G401 (cell line): ENCODE data around the gene EXOG. TPM values are rescaled to one million over a fixed set of nuclear protein-coding genes. Genes with fewer than 3 reads are reported as not detected.
"Not testable (repeated sequence)": the region's sequence is repeated elsewhere in the genome, so short reads cannot be mapped to it uniquely, and the experiment has no call there.

ENCODE experiments used
- DNase-seq: peaks from one replicate; pipeline ENCODE4 v3.0.0-alpha.2; 2015; ENCODE audit warnings: low spot score
- in situ Hi-C: cut with HindIII; loops from 2 replicates; pipeline ENCODE4 v1.10.0; 2016; ENCODE audit warnings: low sequenced_read_pairs, mixed read lengths
- total RNA-seq: library from RNA; depleted of rRNA; stranded (reverse); fragments of >200 nt; shearing (Covaris generic); gene quantifications from 2 replicates; pipeline ENCODE4 v1.2.3, GENCODE V29; 2014

The EXOG gene
- total RNA-seq, 1 experiment from 2014 or later, result 16.6 TPM

GRCh38 chr3:38556640-38557358, 60.7 kb downstream of the EXOG start:
- in situ Hi-C loops, result no loop called here
- DNase-seq, result no peak

DNA sequence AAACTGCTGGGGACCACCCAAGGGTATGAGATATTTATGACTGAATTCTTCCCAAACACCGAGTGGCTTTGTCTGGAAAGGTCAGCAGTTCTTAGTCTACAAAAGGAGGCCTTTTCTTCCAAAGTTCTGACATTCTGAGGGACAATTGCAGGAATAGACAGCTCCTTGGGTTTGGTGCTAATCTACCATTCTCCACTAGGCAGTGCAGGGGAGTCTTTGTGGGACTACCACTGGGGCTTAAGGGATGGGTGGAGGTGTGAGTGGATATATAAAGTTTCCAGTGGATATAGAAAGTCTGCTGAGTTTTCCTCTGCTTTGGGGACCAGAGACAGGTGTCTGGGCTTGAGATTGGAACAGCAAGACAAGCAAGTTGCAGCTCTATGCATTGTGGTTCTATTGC, 62.7 kb downstream of the EXOG start:
- in situ Hi-C loops, result no loop called here
- no peak for DNase-seq

- DNase-seq, result no peak
- in situ Hi-C loops, result no loop called here
Observed at GRCh38 chr3:38560284-38560683, 64.1 kb downstream of the EXOG start.

DNA sequence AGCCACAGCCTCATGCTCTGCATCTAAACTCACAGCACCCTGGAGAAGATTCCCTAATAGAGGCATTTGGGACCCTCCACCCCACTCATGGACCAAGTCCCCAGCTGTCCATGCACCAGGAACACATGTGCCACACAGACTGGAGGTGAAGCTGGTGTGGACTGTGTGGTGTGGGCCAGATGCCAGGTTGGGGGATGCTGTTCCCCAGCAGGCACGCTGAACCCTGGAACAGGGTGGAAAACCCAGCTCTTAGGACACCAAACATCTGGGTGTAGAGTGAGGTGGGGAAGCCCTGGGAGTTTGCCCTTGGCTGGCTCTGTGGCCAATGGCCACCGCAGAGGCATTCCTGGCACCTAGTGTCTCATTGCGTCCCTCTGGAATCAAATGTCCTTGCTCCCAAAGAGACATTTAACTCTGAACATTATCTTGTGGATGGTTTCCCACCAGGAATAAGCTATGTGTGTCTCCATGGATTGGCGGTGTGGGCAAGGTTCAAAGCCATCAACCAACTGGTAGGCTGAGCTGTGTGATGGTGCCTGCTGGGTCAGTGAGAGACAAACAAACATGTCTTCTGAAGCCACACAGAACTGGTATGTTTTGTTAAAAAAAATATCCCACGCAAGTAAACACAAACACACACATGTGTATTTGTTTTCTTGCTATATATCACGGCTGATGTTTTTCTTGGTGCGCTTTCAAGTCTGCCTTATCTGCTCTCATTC, 65.0 kb downstream of the EXOG start:
- DNase-seq, result no peak
- in situ Hi-C loops, result no loop called here

- DNase-seq, result no peak
- in situ Hi-C loops, result no loop called here
Observed at GRCh38 chr3:38561746-38562466, 65.8 kb downstream of the EXOG start.

- DNase-seq, result no peak
- in situ Hi-C loops, result no loop called here
Observed at GRCh38 chr3:38562467-38562925, 66.4 kb downstream of the EXOG start.

GRCh38 chr3:38563070-38563885, 67.1 kb downstream of the EXOG start:
- in situ Hi-C loops, result no loop called here
- DNase-seq, result no peak

- in situ Hi-C loops, result no loop called here
- no peak for DNase-seq
Observed at GRCh38 chr3:38563886-38564270, 67.7 kb downstream of the EXOG start.

GRCh38 chr3:38564631-38565338, 68.6 kb downstream of the EXOG start:
- no peak for DNase-seq
- in situ Hi-C loops, result no loop called here

- in situ Hi-C loops, result no loop called here
- no peak for DNase-seq
Observed at GRCh38 chr3:38565339-38566214, 69.4 kb downstream of the EXOG start.

DNA sequence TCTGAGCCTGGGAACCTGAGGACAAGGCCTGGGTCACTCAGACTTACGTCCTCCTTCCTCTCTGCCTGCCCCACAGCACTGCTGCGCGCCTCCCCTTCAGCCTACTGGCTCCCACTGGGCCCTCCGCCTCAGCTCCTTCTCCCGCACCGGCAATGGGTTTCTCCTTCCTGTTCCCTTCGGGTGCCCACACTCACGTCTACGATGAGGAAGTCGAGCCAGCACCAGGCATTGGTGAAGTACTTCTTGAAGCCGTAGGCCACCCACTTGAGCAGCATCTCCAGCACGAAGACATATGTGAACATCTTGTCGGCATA, 70.0 kb downstream of the EXOG start:
- in situ Hi-C loops, result no loop called here
- DNase-seq, result no peak

- DNase-seq, in situ Hi-C loops: not testable (repeated sequence)
Observed at GRCh38 chr3:38566794-38567193, 70.7 kb downstream of the EXOG start.

- DNase-seq, result no peak
- in situ Hi-C loops, result no loop called here
Observed at GRCh38 chr3:38567498-38567897, 71.4 kb downstream of the EXOG start.

GRCh38 chr3:38573111-38573510, 77.0 kb downstream of the EXOG start:
- in situ Hi-C loops, result no loop called here
- no peak for DNase-seq

GRCh38 chr3:38573556-38573955, 77.4 kb downstream of the EXOG start:
- no peak for DNase-seq
- in situ Hi-C loops, result no loop called here

DNA sequence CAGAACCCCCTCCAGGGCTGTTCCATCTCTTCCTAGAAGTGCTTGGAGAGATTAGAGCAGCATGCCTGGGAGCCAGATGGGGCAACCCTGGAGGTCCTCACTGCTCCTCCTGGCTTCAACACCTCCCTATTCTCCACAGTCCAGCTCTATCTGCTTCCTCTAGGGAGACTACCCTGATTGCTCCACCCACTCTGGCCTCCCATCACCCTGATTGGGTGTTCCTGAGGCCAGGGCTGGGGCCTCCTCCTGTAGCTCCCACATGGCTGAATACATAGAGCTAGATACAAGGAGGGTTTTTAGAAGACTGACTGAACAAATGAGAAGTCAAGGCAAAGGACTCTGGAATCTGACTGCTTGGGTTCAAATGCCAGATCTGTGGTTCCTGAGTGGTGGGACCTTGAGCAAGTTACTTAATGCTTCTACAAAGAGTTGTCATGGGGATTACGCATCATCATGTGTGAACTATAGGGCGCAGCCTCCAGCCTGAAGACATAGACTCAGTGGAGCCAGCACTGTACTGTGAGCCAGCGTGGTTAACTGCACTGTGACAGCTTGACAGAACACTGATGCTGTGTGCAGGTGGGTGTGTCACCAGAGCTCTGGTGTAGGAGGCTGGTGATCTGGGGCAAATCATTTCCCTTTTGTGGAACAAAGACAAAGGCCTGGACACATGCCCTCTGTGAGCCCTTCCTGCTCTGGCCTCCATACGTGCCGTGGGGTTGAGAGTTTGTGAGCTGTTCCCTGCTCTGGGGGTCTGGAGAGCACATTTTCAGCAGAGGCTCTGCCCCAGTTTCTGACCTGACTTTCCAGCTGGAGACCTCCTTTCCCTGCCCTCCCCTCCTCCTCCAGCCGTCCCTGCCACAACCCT, 78.5 kb downstream of the EXOG start:
- no peak for DNase-seq
- in situ Hi-C loops, result no loop called here

DNA sequence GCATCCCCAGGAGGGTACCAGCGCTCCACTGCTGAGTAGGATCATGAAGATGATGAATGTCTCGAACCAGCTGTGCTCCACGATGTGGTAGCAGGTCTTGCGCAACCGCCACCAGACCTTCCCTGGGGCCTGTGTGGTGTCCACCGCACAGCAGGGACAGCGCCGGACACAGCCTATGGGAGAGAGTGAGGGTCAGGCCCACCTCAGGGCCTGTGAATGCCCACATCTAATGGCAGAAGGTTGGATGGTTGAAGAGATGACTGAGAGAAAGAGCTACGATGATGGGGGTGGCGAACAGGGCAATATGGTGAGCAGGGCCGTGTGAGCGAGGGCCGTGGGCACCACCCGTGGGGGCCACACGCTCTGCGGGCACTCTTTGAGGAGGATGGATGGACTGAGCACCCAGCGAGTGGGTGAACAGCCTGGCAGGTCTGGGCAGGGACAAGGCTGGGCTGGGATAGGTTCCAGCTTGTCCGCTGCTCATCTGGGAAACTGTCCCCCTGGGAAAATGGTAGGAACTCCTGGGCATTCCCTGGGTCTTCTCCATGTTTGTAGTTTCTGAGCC, 79.2 kb downstream of the EXOG start:
- in situ Hi-C loops, result no loop called here
- DNase-seq, result no peak
